GM21447 (cell line): ENCODE data around the gene IGFBP1.
"Not testable (repeated sequence)": the region's sequence is repeated elsewhere in the genome, so short reads cannot be mapped to it uniquely, and the experiment has no call there.

Experiments used
- ATAC-seq: cut with Tn5 transposase; IDR thresholded peaks from one replicate; pipeline ENCODE4 v1.9.1; 2021; ENCODE audit not compliant: unreplicated experiment

IGFBP1 gene

DNA sequence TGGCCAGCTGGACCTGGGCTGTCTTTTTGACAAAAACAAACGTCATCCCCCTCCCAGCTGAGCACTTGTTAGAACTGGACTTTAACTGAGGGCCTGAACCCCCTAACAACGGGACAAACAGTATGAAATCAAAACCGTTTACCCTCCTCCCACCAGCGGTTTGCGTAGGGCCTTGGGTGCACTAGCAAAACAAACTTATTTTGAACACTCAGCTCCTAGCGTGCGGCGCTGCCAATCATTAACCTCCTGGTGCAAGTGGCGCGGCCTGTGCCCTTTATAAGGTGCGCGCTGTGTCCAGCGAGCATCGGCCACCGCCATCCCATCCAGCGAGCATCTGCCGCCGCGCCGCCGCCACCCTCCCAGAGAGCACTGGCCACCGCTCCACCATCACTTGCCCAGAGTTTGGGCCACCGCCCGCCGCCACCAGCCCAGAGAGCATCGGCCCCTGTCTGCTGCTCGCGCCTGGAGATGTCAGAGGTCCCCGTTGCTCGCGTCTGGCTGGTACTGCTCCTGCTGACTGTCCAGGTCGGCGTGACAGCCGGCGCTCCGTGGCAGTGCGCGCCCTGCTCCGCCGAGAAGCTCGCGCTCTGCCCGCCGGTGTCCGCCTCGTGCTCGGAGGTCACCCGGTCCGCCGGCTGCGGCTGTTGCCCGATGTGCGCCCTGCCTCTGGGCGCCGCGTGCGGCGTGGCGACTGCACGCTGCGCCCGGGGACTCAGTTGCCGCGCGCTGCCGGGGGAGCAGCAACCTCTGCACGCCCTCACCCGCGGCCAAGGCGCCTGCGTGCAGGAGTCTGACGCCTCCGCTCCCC lies at the start of gene IGFBP1:
IGFBP1 (plus strand) TSS at position 304 of the 808 bp plus-strand sequence; CDS start at position 469, 165 bp downstream.
- no peak for ATAC-seq

DNA sequence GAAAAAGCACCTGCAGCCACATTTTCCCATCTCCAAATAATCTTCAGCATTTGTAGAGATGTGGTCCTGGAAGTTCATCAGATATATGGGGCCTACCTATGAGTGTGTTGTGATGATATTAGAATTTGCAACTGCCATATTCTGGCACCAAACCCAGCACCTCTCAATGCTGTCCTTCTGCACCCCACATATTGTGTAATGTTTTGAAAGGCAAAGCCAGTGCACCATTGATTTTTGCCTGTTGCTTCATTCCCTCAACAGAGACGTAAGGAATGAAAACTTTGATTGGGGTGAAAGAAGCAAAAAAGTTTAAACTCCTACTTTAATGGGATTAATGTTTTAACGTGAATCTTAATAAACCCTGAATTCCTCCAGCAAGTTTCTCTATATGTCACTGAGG lies 49.4 kb upstream of the IGFBP1 start:
- not testable (repeated sequence) for ATAC-seq

DNA sequence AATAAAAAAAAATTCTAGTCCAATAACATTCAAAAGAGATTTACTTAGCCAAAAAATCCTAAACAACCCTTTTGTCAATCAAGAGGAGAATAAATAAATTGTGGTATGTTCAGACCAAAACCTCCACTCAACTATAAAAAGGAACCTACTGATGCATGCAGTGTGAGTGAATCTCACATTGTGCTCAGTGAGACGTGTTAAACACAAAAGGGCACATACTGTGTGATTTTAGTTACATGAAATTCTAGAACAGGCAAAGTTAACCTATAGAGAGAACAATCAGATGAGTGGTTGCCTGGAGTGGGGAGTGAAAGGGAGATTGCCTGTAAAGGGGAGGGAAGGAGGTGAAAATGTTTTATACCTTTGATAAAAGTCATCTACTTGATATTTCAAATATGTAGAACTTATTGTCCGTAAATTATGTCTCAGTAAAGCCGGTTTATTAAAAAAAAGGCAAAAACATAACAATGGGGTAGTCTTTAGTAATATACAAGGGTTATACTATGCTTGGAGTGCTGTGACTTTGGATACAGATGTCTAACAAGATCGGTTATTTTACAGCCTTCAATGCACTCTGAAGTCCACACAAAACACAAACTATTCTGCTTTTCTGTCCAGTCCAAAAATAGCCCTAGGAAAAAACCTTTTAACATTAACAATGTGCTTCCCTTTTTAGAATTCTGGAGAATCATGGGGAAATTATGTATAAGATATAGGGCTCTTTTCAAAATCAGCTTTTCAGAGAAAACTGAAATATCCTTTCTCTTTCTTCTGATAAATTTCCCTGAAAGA lies 46.2 kb upstream of the IGFBP1 start:
- ATAC-seq = not testable (repeated sequence)

DNA sequence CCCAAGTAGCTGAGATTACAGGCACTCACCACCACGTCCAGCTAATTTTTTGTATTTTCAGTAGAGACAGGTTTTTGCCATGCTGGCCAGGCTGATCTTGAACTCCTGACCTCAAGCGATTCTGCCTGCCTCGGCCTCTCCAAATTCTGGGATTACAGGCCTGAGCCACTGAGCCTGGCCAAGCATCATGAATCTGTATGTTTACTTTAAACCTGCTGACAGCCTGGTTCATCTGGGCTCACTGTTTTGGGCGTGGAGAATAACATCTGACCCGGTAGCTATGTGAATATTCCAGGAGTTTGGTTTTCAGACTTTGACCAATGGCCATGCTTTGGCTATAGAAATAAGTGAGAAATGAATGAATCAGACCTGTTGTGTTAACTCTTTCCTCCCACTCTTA lies 41.8 kb upstream of the IGFBP1 start:
- ATAC-seq = not testable (repeated sequence)

DNA sequence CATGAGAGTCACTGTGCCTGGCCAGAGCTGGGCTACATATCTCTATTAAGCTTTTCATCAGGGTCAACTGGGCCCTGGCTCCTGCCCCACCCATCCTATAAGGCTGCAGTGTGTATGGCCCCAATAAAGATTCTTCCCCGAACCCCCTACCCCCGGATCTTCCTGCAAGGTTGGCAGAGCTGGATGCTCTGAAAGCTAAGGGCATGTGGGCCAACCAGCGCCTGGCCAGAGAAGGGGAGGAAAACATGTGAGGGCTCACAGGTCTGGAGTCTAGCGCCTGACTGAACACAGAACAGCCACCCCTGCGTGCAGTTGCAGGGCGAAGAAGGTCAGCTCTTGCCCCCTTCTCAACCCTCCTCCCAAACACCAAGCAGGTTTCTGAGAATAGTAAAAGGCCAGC lies 39.6 kb upstream of the IGFBP1 start:
- ATAC-seq = not testable (repeated sequence)

DNA sequence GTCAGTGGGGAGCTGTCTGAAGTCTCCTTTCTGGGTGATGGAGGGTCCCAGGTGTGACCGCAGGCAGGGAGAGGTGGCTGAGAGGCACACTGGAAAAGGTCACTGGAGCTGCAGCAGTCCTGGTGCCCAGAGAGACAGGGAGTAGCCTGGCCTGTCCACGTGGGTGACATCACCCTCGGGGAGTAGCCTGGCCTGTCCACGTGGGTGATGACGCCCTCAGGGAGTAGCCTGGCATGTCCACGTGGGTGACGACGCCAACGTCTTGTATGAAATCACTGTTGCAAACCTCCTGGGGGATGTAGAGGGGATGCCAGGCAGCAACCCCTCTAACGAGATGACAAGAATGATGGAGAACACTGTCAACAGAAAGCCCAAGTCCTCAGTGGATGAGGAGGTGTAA lies 35.3 kb upstream of the IGFBP1 start:
- not testable (repeated sequence) for ATAC-seq

DNA sequence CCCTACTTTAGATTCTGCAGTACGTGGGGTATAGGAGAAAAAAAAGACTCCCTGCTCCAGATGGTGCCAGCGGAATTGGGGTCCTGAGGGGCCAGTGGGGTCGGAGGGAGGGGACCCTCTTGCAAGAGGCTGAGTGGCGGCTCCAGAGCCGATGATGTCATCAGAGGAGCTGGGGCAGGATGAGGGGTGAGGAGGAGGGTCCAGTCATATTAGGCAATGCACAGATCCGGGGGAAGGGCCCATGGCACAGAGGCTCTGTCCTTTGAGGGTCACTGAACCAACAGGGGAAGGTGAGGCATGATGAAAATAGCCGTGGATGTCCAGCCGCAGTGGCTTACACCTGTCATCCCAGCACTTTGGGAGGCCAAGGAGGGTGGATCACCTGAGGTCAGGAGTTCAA lies 34.8 kb upstream of the IGFBP1 start:
- not testable (repeated sequence) for ATAC-seq

DNA sequence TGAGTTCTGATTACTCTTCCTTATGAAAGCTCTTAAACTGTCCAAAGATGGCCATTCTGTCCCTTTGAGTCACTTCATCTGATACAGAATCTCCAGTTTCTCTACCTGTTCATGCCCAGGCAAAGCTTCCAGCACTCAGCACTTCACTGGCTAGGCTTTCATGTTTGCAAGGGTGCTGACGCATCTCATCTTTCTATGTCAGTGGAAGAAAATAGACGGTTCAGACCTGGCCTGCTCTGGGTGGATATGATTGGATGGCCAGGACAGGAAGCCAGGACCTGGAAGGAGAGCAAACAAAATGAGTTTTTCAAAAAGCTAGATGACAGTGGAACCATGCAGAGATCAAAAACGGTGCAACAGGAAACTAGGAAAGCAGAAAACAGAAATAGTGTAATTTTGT lies 32.6 kb upstream of the IGFBP1 start:
- not testable (repeated sequence) for ATAC-seq

DNA sequence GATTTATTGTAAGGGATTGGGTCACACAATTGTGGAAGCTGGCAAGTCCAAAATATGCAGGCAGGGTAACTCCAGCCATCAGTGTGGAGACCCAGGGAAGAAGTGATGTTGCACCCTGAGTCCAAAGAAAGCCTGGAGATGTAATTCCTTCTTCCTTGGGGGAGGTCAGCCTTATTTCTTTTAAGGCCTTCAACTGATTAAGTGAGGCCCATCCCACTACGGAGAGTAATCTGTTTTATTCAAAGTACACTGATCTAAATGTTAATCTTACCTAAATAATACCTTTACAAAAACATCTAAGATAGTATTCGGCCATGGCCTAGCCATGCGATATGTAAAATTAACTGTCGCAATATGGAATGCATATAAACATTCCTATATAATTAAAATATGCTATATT lies 31.4 kb upstream of the IGFBP1 start:
- not testable (repeated sequence) for ATAC-seq

DNA sequence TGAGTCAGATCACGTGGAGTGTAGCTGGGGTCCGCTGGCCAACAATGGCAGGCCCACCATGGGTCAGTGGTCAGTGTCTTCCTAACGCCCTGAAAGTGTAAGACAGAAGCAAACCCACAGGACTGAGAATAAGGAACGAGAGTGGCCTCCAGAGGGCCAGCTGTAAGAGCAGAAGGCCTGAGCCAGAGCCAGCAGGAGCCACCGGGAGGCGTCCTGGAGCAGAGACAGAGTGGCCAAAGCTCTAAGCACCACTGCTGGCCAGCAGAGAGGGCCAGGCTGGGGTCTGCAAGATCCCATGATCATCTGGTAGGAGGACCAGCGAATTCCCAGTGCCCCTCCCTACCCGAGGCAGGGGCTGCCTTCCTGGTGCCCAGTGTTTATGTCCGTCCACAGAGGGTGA lies 24.6 kb upstream of the IGFBP1 start:
- ATAC-seq = no peak

DNA sequence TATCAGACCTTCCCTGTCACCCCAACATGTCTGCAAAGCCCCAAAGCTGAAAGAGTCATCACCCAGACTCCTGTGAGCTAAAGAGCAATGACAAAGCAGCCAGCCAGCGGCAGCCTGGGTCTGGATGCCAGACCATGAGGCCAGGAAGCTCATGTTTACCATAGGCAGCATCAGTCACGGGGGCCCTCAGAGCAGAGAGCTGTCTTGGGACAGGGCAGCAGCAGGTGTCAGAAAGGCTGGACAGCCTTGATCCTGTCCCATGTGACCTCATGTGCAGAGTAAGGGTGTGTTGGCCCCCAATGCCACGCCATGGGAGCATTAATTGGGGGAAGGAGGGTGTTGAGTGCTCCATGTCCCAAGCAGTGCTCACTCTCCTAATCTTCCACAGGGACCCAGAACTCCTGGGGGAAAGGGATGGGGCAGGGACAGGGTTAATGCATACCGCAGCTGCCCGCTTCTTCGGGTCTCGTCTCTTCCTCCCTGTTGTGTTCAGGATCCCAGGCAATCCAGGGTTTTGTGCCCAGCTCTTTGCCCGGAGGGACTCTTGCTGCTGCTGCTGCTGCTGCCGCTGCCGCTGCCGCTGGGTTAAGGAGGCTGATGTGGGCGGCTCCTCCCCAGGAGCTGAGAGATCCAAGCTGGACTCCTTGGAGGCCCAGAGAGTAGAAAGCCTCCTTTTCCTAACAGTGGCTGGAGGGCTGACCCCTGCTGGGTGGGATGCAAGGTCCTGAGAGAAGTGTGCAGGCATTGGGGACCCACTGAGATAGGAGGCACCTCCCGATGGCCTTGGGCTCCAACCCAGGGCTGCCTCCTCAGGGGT lies 22.5 kb upstream of the IGFBP1 start:
- no peak for ATAC-seq

DNA sequence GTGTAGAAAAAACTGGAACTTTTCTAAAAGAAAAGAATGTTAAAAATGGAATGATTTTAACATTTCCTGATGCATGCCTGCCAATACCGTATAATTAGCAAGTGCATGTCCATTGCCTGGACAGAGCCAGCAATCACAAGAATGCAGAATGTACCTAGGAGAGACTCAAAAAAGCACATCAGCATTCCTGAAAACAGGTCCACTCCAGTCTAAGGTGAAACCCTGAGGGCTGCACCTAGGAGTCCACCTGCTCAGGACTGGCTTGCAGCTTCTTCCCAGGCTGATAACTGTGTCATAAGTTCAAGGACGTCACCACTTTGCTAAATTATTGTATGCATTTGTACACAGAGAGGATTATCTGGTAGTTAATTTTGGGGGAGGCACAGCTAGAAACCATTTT lies 20.8 kb upstream of the IGFBP1 start:
- ATAC-seq = no peak

DNA sequence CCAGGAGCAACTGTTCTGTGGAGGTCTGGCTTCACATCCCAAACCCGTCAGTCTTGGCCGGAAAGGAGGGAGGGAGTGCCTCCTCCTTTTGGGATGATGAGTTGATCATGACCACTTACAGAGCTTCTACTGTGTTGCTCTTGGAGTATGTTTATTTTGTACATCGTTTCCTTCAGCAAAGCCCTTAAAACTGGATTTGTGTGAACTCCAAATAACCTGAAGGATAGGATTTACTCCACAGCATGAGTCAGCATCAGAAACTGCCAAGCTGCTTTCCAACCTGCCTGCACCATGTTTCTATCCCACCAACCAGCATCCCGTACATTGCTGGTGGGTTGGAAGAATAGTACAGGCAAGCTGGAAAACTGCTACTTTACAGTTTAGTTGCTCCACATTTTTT lies 18.9 kb upstream of the IGFBP1 start:
- no peak for ATAC-seq

DNA sequence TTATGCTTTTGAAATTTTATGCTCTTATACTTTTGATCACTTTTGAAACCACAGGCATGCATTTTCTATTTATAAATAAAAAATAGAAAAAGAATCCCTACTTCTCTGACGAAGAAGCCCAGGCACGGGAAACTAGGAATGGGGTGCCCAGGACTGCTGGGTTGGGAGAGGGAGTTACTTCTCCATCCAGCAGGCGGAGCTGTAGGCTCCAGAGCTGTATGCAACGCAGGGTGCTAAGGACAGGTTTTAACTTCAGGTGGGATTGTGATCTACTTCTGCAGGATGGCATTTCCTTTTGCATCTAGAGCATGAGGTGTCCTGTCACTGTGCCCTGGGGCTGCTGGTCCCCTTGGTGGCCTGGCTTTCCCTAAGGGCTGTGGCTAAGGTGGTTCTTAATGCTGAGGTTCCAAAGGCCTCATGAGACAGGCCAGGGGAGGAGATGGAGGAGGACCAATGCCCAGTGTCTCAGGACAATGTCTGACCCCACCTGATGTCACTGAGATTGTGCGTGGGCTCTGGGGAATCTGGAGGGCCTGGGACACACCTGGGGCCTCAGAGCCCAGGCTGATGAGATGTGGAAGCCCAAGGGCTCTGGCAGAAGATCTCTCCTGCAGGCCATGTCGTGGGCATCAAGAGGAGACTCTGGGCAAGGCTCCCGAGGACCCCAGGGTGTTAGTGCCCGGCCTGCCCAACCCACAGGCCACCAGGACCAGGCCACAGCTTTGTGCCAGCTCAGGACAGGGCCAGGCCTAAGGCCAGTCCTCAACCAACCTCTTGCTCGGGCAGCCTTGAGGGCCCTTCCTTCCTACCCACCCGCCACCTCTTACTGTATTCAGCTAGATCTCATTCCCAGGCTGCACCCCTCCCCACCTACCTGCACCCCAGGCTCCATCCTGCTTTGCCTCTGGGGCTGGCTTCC lies 15.9 kb upstream of the IGFBP1 start:
- no peak for ATAC-seq

DNA sequence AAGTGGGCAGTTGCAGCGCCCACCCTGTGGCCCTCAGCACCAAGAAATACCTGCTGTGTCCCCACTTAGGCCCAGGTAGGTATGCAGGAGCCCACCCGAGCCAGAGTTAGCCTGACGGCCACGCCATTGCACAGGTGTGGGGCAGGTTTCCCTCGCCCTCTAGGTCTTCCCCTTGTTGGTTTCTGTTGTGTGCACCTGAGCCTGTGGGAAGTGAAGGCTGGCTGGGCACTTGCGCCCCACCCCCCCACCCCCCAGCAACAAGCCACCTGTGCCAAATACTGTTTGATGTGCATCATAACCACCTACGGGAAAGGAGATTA lies 15.3 kb upstream of the IGFBP1 start, which contains the start of gene CCDC201:
CCDC201 (minus strand) TSS at position 48 of the 320 bp plus-strand sequence. CDS start 75 bp downstream, outside the sequence.
- no peak for ATAC-seq

DNA sequence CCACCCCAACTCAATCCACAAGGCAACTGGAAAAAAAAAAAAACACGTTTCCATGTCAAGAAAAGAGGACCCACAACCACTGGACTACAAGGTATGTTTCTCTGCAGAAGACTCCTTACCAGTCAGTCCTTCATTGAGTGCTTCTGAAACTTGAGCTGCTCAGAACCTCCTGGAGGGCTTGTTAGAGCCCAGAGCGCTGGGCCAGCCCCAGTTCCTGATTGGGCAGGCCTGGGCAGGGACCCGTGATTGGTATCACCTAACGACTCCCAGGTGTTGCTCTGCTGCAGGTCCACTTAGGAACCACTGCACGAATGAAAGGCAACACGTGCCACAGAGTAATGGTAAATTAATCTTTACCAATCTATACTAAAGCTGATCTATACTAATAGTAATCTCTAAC lies 14.9 kb upstream of the IGFBP1 start:
- ATAC-seq = no peak

DNA sequence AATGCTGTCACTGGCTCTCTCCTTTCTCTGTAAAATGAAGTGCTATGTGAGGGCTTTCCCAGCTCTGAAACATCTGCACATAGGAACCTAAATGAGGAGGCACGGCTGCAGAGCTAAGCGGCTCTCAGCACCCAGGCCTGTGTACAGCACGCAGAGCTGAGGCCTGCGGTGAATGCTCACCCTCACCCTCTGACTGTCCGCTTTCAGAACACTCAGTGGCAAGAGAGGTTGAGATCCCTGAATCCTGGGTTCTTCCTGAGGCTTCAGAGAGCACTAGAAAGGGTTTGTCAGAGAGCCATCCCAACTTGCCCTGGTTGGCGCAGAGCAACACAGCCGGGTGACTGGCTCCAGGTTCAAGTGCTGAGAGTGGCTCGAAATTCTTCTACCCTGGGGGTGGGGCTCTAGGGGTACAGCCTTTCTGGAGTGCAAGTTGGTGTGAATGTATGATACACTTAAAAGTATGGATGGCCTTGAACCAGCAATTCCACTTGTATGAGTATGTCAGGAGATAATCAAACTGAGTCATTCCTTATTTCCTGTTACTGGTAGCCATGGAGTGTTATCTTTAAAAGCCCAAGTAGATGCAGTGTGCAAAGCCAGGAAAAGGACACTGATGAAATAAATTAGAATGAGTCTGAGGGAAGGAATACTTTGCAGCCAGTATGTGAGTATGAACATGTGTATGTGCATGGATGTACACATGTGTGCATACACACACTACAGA lies 13.7 kb upstream of the IGFBP1 start:
- no peak for ATAC-seq

DNA sequence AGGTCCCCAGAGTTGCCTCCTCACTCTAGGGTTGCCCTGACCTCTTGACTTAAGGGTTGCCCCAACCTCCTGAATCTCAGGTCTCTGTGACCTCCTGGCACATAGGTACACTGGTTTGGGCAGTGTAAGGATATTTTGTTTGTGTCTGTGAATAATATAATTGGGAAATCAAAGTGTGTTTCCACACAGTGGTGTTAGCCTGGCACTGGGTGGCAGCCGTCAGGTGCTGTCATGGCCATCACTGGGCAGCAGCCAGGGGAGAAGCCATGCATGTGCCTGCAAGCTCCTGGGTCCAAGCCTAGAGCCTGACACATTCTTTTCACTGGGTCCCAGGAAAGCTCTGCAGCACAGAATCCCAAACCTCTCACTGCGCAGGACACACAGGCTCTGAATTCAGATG lies 11.8 kb upstream of the IGFBP1 start:
- ATAC-seq = no peak

DNA sequence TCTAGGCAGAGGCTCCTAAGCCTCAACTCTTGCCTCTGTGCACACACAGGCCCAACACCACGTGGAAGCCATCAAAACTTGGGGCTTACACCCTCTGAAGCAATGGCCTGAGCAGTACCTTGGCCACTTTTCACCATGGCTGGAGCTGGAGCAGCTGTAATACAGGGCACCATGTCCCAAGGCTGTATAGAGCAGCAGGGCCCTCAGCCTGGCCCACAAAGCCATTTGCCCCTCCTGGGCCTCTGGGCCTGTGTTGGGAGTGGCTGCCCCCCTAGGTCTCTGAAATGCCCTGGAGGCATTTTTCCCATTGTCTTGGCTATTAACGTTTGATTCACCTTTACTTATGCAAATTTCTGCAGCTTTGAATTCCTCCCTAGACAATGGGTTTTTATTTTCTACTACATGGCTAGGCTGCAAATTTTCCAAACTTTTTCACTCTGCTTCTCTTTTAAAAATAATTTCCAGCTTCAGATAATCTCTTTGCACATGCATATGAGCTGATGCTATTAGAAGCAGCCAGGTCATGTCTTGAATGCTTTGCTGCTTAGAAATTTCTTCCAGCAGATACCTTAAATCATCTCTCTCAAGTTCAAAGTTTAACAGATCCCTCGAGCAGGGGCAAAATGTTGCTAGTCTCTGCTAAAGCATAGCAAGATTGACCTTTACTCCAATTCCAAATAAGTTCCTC lies 9.7 kb upstream of the IGFBP1 start:
- no peak for ATAC-seq
